Loucy (cell line): Measurements from ENCODE around the gene BICD1.
"Not testable (repeated sequence)": the region's sequence is repeated elsewhere in the genome, so short reads cannot be mapped to it uniquely, and the experiment has no call there.

Experiments
- H2AFZ ChIP-seq: fragments of 200-600 bp; sonication (generic); 2 replicates; pipeline ENCODE4 v1.6.0; 2016; ENCODE audit warnings: antibody characterized with exemption, mild to moderate bottlenecking, low read length, moderate library complexity
- H3F3A ChIP-seq: fragments of 200-600 bp; 2 replicates; pipeline ENCODE4 v1.6.0; 2016; ENCODE audit warnings: antibody characterized with exemption, low read depth, mild to moderate bottlenecking
- H3K27me3 ChIP-seq: fragments of 200-600 bp; sonication (generic); 2 replicates; pipeline ENCODE4 v1.6.1; 2014; ENCODE audit warnings: low read length, mild to moderate bottlenecking; ENCODE audit not compliant: insufficient read depth, poor library complexity, severe bottlenecking
- H3K36me3 ChIP-seq: fragments of 200-600 bp; sonication (generic); 2 replicates; pipeline ENCODE4 v1.6.1; 2016; ENCODE audit warnings: low read length; ENCODE audit not compliant: insufficient read depth
- H3K4me1 ChIP-seq: fragments of 200-600 bp; sonication (generic); 2 replicates; pipeline ENCODE4 v1.5.1; 2014; ENCODE audit warnings: low read length, mild to moderate bottlenecking; ENCODE audit not compliant: insufficient read depth, poor library complexity, severe bottlenecking
- H3K4me2 ChIP-seq: fragments of 200-600 bp; sonication (generic); 2 replicates; pipeline ENCODE4 v1.6.0; 2014; ENCODE audit warnings: antibody characterized with exemption, low read length, low read depth, mild to moderate bottlenecking; ENCODE audit not compliant: poor library complexity, severe bottlenecking
- H3K4me3 ChIP-seq: fragments of 200-600 bp; sonication (generic); 2 replicates; pipeline ENCODE4 v1.5.1; 2014; ENCODE audit warnings: low read length, mild to moderate bottlenecking, mixed read lengths; ENCODE audit not compliant: poor library complexity, severe bottlenecking
- H3K79me2 ChIP-seq: fragments of 200-600 bp; sonication (generic); 2 replicates; pipeline ENCODE4 v1.6.1; 2014; ENCODE audit warnings: low read length; ENCODE audit not compliant: insufficient read depth
- H3K9ac ChIP-seq: fragments of 200-600 bp; sonication (generic); 2 replicates; pipeline ENCODE4 v1.6.0; 2014; ENCODE audit warnings: mild to moderate bottlenecking, low read depth, low read length, moderate library complexity; ENCODE audit not compliant: poor library complexity, severe bottlenecking
- H3K9me2 ChIP-seq: fragments of 200-600 bp; sonication (generic); replicated peaks from 2 replicates; pipeline ENCODE4 v1.6.1; 2016; ENCODE audit warnings: low read depth, low read length, mixed read lengths
- H3K9me3 ChIP-seq: fragments of 200-600 bp; sonication (generic); 2 replicates; pipeline ENCODE4 v1.6.1; 2014; ENCODE audit warnings: mild to moderate bottlenecking, antibody characterized with exemption, low read length, low read depth; ENCODE audit not compliant: insufficient read depth
- H4K20me1 ChIP-seq: fragments of 200-600 bp; sonication (generic); 2 replicates; pipeline ENCODE4 v1.6.0; 2014; ENCODE audit warnings: antibody characterized with exemption, low read length, mild to moderate bottlenecking; ENCODE audit not compliant: insufficient read depth, poor library complexity, severe bottlenecking
- CTCF ChIP-seq: fragments of 200-600 bp; sonication (generic); conservative IDR thresholded peaks from 2 replicates; pipeline ENCODE4 v1.5.1; 2014; ENCODE audit warnings: mild to moderate bottlenecking, antibody characterized with exemption, low read length
- EZH2phosphoT487 ChIP-seq: fragments of 200-600 bp; IDR thresholded peaks from 2 replicates; pipeline ENCODE4 v1.6.1; 2018; ENCODE audit warnings: antibody characterized with exemption, mild to moderate bottlenecking, moderate library complexity, borderline replicate concordance

Gene BICD1

GRCh38 chr12:32181498-32182175 is 75.0 kb downstream of the BICD1 start:
- Histone ChIP-seq H3K9me2 (no peaks in the 10 kb centered on the region), H3F3A (no peaks in the 10 kb centered on the region), H3K79me2 (no peaks in the 10 kb centered on the region), H3K36me3 (no peaks in the 10 kb centered on the region), H4K20me1 (no peaks in the 10 kb centered on the region), H3K9ac (no peak overlapping the region), H3K4me3 (no peak overlapping the region), H2AFZ (no peak overlapping the region), H3K27me3 (no peaks in the 10 kb centered on the region), H3K4me2 (no peak overlapping the region), H3K9me3 (no peaks in the 10 kb centered on the region), H3K4me1 (peaks cover 13% of the 10 kb centered on the region)
- TF ChIP-seq CTCF (no peak), EZH2phosphoT487 (no peak)

- no peak overlapping the region for H3K4me3 ChIP-seq
- no peak overlapping the region for H3K4me2 ChIP-seq
- no peaks in the 10 kb centered on the region for H3K9me2 ChIP-seq
- no peaks in the 10 kb centered on the region for H3K36me3 ChIP-seq
- H3K9me3 ChIP-seq: no peaks in the 10 kb centered on the region
- no peak overlapping the region for H2AFZ ChIP-seq
- H3K27me3 ChIP-seq: no peaks in the 10 kb centered on the region
- H4K20me1 ChIP-seq: no peaks in the 10 kb centered on the region
- no peaks in the 10 kb centered on the region for H3K79me2 ChIP-seq
- TF ChIP-seq EZH2phosphoT487: no peak
- TF ChIP-seq CTCF: no peak
- H3F3A ChIP-seq: no peaks in the 10 kb centered on the region
- peaks cover 13% of the 10 kb centered on the region for H3K4me1 ChIP-seq
- no peak overlapping the region for H3K9ac ChIP-seq
Observed at GRCh38 chr12:32183650-32184049, 77.0 kb downstream of the BICD1 start.

GRCh38 chr12:32187127-32187526 is 80.5 kb downstream of the BICD1 start:
- H3K27me3 ChIP-seq, H2AFZ ChIP-seq, H3K4me3 ChIP-seq, H3K9me3 ChIP-seq, H3K4me2 ChIP-seq, H3K4me1 ChIP-seq, H3K9ac ChIP-seq, H3F3A ChIP-seq, H3K9me2 ChIP-seq, H4K20me1 ChIP-seq, H3K36me3 ChIP-seq, H3K79me2 ChIP-seq: not testable (repeated sequence)

- no peaks in the 10 kb centered on the region for H3K4me1 ChIP-seq
- no peaks in the 10 kb centered on the region for H3K36me3 ChIP-seq
- peaks cover 14% of the 10 kb centered on the region for H3K9me3 ChIP-seq
- H4K20me1 ChIP-seq: no peaks in the 10 kb centered on the region
- H3F3A ChIP-seq: no peaks in the 10 kb centered on the region
- TF ChIP-seq CTCF (no peak), EZH2phosphoT487 (no peak)
- no peaks in the 10 kb centered on the region for H3K27me3 ChIP-seq
- H3K4me3 ChIP-seq: no peak overlapping the region
- H3K9me2 ChIP-seq: no peaks in the 10 kb centered on the region
- no peak overlapping the region for H3K4me2 ChIP-seq
- no peak overlapping the region for H3K9ac ChIP-seq
- H3K79me2 ChIP-seq: no peaks in the 10 kb centered on the region
- no peak overlapping the region for H2AFZ ChIP-seq
Observed at GRCh38 chr12:32191445-32191844, 84.8 kb downstream of the BICD1 start.
